Liver (tissue), 9 donors: ENCODE measurements around the gene UNC45B. TPM values are rescaled to one million over a fixed set of nuclear protein-coding genes. Genes with fewer than 3 reads are reported as not detected.
"Not testable (repeated sequence)": the region's sequence is repeated elsewhere in the genome, so short reads cannot be mapped to it uniquely, and the experiment has no call there.

ENCODE experiments used
- DNase-seq: peaks from one replicate; pipeline ENCODE4 v3.0.0-alpha.2; 2017; ENCODE audit warnings: low spot score
- H3K27ac ChIP-seq, 2 donors: one replicate each; pipeline ENCODE4 v1.7.0; 2013; ENCODE audit warnings: inconsistent platforms in 2 of 2, low read length in 2 of 2, control low read depth in 1 of 2, low read depth in 1 of 2, mild to moderate bottlenecking in 1 of 2
- H3K27me3 ChIP-seq, 4 donors: one replicate each; pipeline versions ENCODE4 v1.6.1 to v1.7.0; 2013; ENCODE audit warnings: low read length in 3 of 4, inconsistent platforms in 1 of 4, mild to moderate bottlenecking in 1 of 4, moderate library complexity in 1 of 4; ENCODE audit not compliant: control insufficient read depth in 4 of 4, insufficient read depth in 4 of 4
- H3K36me3 ChIP-seq, 4 donors: one replicate each; pipeline versions ENCODE4 v1.6.1 to v1.7.0; 2013; ENCODE audit warnings: low read length in 3 of 4, mild to moderate bottlenecking in 3 of 4, low read depth in 1 of 4, moderate library complexity in 1 of 4; ENCODE audit not compliant: control insufficient read depth in 4 of 4, insufficient read depth in 3 of 4
- H3K4me1 ChIP-seq, 4 donors: one replicate each; pipeline versions ENCODE4 v1.6.1 to v1.7.0; 2013; ENCODE audit warnings: low read length in 3 of 4, mild to moderate bottlenecking in 3 of 4, moderate library complexity in 1 of 4; ENCODE audit not compliant: control insufficient read depth in 4 of 4, insufficient read depth in 4 of 4
- H3K4me3 ChIP-seq, 3 donors: one replicate each; pipeline versions ENCODE4 v1.6.1 to v1.7.0; 2013; ENCODE audit warnings: low read length in 3 of 3, control low read depth in 1 of 3, low read depth in 1 of 3, mild to moderate bottlenecking in 1 of 3
- H3K9ac ChIP-seq, 2 donors: one replicate each; pipeline ENCODE4 v1.7.0; 2013; ENCODE audit warnings: low read length in 2 of 2, mild to moderate bottlenecking in 2 of 2, moderate library complexity in 2 of 2, control low read depth in 1 of 2, low read depth in 1 of 2
- H3K9me3 ChIP-seq, 4 donors: one replicate each; pipeline versions ENCODE4 v1.6.1 to v1.7.0; 2013; ENCODE audit warnings: low read length in 3 of 4; ENCODE audit not compliant: control insufficient read depth in 4 of 4
- FOXA1 ChIP-seq: IDR thresholded peaks from 2 replicates; pipeline ENCODE4 v1.6.1; 2016; ENCODE audit warnings: antibody characterized with exemption
- HNF4A ChIP-seq, 2 donors: conservative IDR thresholded peaks; 2 replicates each; pipeline ENCODE4 v1.6.1; 2016; ENCODE audit warnings: antibody characterized with exemption in 2 of 2, mild to moderate bottlenecking in 2 of 2
- JUND ChIP-seq, 2 donors: IDR thresholded peaks; 2 replicates each; pipeline ENCODE4 v1.6.1; 2016; ENCODE audit warnings: antibody characterized with exemption in 2 of 2
- NR2F2 ChIP-seq: IDR thresholded peaks from 2 replicates; pipeline ENCODE4 v1.6.1; 2016; ENCODE audit warnings: antibody characterized with exemption
- RAD21 ChIP-seq, 2 donors: IDR thresholded peaks; 2 replicates each; pipeline ENCODE4 v1.6.1; 2016; ENCODE audit warnings: antibody characterized with exemption in 2 of 2, mild to moderate bottlenecking in 2 of 2
- SP1 ChIP-seq: IDR thresholded peaks from 2 replicates; pipeline ENCODE4 v1.6.1; 2018; ENCODE audit warnings: antibody characterized with exemption, mild to moderate bottlenecking
- TAF1 ChIP-seq: conservative IDR thresholded peaks from 2 replicates; pipeline ENCODE4 v1.6.1; 2016; ENCODE audit warnings: antibody characterized with exemption, mild to moderate bottlenecking
- WGBS: extraction: QIAGEN DNeasy Blood & Tissue Kit; methylation state at CpG from one replicate; pipeline ENCODE4 v1.1.7; 2013; 5-methylcytosine and 5-hydroxymethylcytosine counted together
- polyA plus RNA-seq, 2 donors: library from polyadenylated mRNA; stranded (reverse) in 1 of 2; unstranded in 1 of 2; fragments of 200-250 nt in 1 of 2; fragments of >200 nt in 1 of 2; fragmentation: Nextera tagmentation in 1 of 2; extraction: Ambion mirVana in 1 of 2; gene quantifications; one replicate each; pipeline versions ENCODE4 v1.2.1 to v1.2.3, GENCODE V29; 2013 to 2015
- total RNA-seq, 2 donors: library from RNA; depleted of rRNA; stranded (reverse); fragments of >200 nt; gene quantifications; one replicate each; pipeline ENCODE4 v1.2.3, GENCODE V29; 2014
- TF ChIP-seq, protein P1 (sequence below): IDR thresholded peaks from 2 replicates; pipeline ENCODE4 v1.6.1; 2016; ENCODE audit warnings: antibody characterized with exemption
- TF ChIP-seq, protein P2 (sequence below): IDR thresholded peaks from 2 replicates; pipeline ENCODE4 v1.6.1; 2016; ENCODE audit warnings: antibody characterized with exemption
- TF ChIP-seq, protein P3 (sequence below): IDR thresholded peaks from 2 replicates; pipeline ENCODE4 v1.6.1; 2016; ENCODE audit warnings: antibody characterized with exemption, mild to moderate bottlenecking
- TF ChIP-seq, protein P4 (sequence below): fragments of 150-350 bp; IDR thresholded peaks from 2 replicates; pipeline ENCODE4 v1.5.1; 2017; ENCODE audit warnings: improper control_type of control experiment, low read depth, low read length; ENCODE audit not compliant: missing input control
- TF ChIP-seq, protein P5 (sequence below): IDR thresholded peaks from 2 replicates; pipeline ENCODE4 v1.6.1; 2016; ENCODE audit warnings: antibody characterized with exemption
- donor health status: healthy.
- donor health status: healthy.
- donor health status: healthy.
- donor health status: healthy.
- donor health status: healthy.

UNC45B gene
- total and polyA plus RNA-seq, 4 donors, result 0.02 to 0.09 TPM; not detected in 2

DNA sequence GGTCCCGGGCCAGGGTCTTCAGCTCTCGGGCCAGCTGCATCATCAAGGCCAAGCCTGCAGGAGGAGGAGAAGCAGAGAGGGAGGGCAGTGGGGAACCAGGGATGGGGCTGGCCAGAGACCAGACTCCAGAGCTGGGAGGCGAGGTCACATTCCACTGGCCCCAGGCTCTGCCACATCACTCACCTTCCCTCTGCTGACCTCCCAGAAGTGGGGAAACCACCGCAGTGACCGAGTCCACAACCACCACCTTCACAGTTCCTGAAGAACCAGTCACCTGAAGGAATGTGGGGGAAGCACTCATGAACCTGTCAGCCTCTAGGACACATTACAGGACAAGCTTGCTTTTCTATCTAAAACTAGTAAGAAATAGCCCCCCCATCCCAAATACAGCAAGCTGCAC is 44.3 kb upstream of the UNC45B start:
- no peak overlapping the region for H3K27ac ChIP-seq
- H3K9me3 ChIP-seq, result no peaks in the 10 kb centered on the region
- DNase-seq, result no peak
- H3K4me1 ChIP-seq, result no peaks in the 10 kb centered on the region
- TF ChIP-seq, protein P1, sequence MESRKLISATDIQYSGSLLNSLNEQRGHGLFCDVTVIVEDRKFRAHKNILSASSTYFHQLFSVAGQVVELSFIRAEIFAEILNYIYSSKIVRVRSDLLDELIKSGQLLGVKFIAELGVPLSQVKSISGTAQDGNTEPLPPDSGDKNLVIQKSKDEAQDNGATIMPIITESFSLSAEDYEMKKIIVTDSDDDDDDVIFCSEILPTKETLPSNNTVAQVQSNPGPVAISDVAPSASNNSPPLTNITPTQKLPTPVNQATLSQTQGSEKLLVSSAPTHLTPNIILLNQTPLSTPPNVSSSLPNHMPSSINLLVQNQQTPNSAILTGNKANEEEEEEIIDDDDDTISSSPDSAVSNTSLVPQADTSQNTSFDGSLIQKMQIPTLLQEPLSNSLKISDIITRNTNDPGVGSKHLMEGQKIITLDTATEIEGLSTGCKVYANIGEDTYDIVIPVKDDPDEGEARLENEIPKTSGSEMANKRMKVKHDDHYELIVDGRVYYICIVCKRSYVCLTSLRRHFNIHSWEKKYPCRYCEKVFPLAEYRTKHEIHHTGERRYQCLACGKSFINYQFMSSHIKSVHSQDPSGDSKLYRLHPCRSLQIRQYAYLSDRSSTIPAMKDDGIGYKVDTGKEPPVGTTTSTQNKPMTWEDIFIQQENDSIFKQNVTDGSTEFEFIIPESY, result no peak
- TF ChIP-seq JUND (IDR thresholded peaks at IDR 0.05) (no peak), HNF4A (conservative IDR thresholded peaks at IDR 0.05) (no peak), FOXA1 (no peak), NR2F2 (no peak), SP1 (no peak), TAF1 (no peak), RAD21 (IDR thresholded peaks at IDR 0.05) (no peak)
- TF ChIP-seq, protein P2, sequence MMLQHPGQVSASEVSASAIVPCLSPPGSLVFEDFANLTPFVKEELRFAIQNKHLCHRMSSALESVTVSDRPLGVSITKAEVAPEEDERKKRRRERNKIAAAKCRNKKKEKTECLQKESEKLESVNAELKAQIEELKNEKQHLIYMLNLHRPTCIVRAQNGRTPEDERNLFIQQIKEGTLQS, result no peak
- TF ChIP-seq, protein P3, sequence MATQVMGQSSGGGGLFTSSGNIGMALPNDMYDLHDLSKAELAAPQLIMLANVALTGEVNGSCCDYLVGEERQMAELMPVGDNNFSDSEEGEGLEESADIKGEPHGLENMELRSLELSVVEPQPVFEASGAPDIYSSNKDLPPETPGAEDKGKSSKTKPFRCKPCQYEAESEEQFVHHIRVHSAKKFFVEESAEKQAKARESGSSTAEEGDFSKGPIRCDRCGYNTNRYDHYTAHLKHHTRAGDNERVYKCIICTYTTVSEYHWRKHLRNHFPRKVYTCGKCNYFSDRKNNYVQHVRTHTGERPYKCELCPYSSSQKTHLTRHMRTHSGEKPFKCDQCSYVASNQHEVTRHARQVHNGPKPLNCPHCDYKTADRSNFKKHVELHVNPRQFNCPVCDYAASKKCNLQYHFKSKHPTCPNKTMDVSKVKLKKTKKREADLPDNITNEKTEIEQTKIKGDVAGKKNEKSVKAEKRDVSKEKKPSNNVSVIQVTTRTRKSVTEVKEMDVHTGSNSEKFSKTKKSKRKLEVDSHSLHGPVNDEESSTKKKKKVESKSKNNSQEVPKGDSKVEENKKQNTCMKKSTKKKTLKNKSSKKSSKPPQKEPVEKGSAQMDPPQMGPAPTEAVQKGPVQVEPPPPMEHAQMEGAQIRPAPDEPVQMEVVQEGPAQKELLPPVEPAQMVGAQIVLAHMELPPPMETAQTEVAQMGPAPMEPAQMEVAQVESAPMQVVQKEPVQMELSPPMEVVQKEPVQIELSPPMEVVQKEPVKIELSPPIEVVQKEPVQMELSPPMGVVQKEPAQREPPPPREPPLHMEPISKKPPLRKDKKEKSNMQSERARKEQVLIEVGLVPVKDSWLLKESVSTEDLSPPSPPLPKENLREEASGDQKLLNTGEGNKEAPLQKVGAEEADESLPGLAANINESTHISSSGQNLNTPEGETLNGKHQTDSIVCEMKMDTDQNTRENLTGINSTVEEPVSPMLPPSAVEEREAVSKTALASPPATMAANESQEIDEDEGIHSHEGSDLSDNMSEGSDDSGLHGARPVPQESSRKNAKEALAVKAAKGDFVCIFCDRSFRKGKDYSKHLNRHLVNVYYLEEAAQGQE, result no peak
- TF ChIP-seq, protein P4, sequence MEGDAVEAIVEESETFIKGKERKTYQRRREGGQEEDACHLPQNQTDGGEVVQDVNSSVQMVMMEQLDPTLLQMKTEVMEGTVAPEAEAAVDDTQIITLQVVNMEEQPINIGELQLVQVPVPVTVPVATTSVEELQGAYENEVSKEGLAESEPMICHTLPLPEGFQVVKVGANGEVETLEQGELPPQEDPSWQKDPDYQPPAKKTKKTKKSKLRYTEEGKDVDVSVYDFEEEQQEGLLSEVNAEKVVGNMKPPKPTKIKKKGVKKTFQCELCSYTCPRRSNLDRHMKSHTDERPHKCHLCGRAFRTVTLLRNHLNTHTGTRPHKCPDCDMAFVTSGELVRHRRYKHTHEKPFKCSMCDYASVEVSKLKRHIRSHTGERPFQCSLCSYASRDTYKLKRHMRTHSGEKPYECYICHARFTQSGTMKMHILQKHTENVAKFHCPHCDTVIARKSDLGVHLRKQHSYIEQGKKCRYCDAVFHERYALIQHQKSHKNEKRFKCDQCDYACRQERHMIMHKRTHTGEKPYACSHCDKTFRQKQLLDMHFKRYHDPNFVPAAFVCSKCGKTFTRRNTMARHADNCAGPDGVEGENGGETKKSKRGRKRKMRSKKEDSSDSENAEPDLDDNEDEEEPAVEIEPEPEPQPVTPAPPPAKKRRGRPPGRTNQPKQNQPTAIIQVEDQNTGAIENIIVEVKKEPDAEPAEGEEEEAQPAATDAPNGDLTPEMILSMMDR, result no peak
- H3K27me3 ChIP-seq, result no peaks in the 10 kb centered on the region
- H3K9ac ChIP-seq, result no peak overlapping the region
- H3K36me3 ChIP-seq, result peaks cover 2 to 33% (median 11%) of the 10 kb centered on the region in 4 donors
- H3K4me3 ChIP-seq, result no peak overlapping the region
- WGBS, result 99% methylated on average over 5 of the region's 5 CpGs

DNA sequence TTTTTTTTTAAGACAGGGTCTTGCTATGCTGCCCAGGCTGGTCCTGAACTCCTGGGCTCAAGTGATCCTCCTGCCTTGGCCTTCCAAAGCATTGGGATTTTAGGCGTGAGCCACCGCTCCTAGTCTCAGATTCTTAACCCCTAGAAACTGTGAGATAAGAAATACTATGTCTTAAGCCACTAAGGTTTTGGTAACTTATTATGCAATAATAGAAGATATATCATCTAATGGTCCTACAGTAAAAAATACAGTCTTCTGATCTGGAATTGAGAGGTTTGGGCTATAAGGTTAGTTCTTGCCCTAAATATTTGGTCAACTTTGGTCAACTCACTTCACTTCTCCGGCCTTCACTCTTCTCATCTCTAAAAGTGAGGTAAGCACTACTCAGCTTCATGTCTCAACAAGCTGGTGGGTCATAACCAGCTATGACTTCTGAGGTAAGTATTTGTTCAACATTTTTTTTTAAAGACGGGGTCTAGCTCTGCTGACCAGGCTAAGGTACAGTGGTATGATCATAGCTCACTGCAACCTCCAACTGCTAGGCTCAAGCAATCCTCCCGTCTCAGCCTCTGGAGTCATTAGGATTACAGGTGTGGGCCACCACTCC is 42.7 kb upstream of the UNC45B start:
- H3K27me3 ChIP-seq, result no peaks in the 10 kb centered on the region
- H3K9ac ChIP-seq, result no peak overlapping the region
- DNase-seq, result no peak
- H3K36me3 ChIP-seq, result peaks cover 0 to 26% (median 11%) of the 10 kb centered on the region in 4 donors
- 97% methylated on average over 5 of the region's 5 CpGs for WGBS
- no peak for TF ChIP-seq NR2F2
- TF ChIP-seq, protein P5, sequence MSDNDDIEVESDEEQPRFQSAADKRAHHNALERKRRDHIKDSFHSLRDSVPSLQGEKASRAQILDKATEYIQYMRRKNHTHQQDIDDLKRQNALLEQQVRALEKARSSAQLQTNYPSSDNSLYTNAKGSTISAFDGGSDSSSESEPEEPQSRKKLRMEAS, result no peak
- no peaks in the 10 kb centered on the region for H3K4me1 ChIP-seq
- no peak overlapping the region for H3K4me3 ChIP-seq
- no peak overlapping the region for H3K27ac ChIP-seq
- no peaks in the 10 kb centered on the region for H3K9me3 ChIP-seq

DNA sequence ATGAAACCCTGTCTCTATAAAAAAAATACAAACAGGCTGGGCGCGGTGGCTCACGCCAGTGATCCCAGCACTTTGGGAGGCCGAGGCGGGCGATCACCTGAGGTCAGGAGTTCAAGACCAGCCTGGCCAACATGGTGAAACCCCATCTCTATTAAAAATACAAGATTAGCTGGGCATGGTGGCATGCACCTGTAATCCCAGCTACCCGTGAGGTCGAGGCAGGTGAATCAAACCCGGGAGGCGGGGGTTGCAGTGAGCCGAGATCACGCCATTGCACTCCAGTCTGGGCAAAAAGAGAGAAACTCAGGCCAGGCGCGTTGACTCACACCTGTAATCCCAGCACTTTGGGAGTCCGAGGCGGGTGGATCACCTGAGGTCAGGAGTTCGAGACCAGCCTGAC is 36.8 kb upstream of the UNC45B start:
- not testable (repeated sequence) for DNase-seq, H3K36me3 ChIP-seq, H3K27me3 ChIP-seq, H3K4me1 ChIP-seq, H3K4me3 ChIP-seq, H3K27ac ChIP-seq, H3K9ac ChIP-seq, H3K9me3 ChIP-seq
- 97% methylated on average over 17 of the region's 17 CpGs for WGBS
